Daoy (cell line): ENCODE results near the gene DNAJC28. TPM values are rescaled to one million over a fixed set of nuclear protein-coding genes. Genes with fewer than 3 reads are reported as not detected.
"Not testable (repeated sequence)": the region's sequence is repeated elsewhere in the genome, so short reads cannot be mapped to it uniquely, and the experiment has no call there.

Source experiments
- DNase-seq: peaks from one replicate; pipeline ENCODE4 v3.0.0-alpha.2; 2015; ENCODE audit warnings: low read depth
- total RNA-seq: library from RNA; depleted of rRNA; stranded (reverse); fragments of >200 nt; shearing (Covaris generic); gene quantifications from 2 replicates; pipeline ENCODE4 v1.2.3, GENCODE V29; 2014

DNAJC28 gene
- total RNA-seq, 1 experiment from 2014 or later, result 0.80 TPM

DNA sequence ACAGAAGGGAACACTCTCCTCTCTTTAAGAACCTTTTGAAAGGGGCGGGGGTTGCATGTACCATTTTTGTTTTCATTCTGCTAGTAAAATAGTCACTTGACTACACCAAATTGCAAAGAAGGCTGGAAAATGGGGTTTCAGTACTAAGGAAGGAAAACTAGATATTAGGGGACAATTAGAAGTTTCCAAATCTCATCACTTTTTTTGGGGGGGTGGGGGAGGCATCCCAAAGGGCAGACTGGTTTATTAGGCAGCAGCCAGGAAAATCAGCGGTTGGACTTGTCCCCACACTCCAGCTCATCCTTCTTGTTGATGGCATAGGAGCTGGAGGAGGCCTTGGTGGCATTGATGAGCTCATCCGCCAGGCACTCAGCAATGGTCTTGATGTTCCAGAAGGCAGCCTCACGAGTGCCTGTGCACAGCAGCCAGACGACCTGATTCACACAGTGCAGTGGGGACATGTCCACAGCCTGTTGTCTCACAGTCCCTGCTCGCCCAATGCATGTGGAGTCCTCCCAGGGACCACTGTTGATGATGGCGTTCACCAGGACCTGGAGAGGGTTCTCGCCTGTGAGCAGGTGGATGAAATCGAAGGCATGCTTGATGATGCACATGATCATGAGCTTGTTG lies 10.1 kb downstream of the DNAJC28 start:
- peak; percentile 11 for DNase-seq

GRCh38 chr21:33480481-33481103 lies 10.9 kb downstream of the DNAJC28 start:
- DNase-seq, result no peak

- peak; percentile 99 for DNase-seq
Measured at GRCh38 chr21:33479679-33480480, 11.6 kb downstream of the DNAJC28 start, which contains the start of gene TMEM50B. TMEM50B (minus strand) TSS chr21:33479974; CDS start chr21:33468885, 11,089 bp downstream.

DNA sequence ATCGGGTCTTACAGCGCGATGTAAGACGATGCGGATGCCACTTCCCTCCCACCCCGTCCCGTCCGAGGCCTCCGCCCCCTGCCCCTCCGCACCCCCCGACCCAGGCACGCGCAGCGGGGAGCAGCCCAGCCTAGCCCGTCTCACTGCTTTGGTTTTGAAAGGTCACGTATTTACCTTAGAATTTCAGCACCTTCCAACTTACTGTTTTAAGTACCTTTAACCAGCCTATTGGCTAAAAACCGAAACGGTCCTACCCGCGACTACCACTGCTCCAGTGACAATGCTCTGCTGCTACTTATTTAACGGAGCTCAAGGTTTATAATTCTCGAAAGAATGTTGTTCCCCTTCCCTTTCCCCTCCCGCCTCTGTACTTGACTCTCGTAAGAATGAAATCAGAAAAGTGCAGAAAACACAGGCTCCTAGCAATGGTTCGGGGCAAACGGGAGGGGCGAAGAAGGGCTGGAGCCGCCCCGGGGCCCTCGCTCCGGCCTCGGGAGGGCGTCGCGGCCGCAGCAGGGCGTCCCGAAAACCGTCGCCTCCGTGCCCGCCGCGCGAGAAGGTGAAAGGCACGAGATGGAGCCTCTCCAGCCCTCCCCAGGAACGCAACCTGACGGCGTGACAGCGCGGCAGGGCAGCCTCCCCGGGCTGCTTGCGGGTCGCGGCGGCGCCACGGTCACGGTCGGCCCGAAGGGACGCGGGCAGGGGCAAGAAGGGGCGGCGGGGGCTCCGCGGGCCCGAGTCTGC lies 12.4 kb downstream of the DNAJC28 start:
- peak; percentile 53 for DNase-seq

GRCh38 chr21:33478182-33478581 lies 13.3 kb downstream of the DNAJC28 start:
- no peak for DNase-seq

GRCh38 chr21:33477066-33477465 lies 14.4 kb downstream of the DNAJC28 start:
- DNase-seq, result no peak

DNA sequence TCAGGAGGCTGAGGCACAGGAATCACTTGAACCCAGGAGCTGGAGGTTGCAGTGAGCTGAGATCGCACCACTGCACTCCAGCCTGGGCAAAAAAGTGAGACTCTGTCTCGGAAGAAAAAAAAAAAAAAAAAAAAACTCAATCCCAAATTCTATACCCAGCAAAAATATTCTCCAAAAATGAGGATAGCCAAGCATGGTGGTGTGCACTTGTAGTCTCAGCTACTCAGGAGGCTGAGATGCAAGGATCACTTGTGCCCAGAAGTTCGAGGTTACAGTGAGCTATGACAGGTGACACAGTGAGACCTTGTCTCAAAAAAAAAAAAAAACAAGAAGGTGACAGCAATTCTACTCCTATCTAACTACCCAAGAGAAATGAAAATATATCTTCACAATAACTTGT lies 18.2 kb downstream of the DNAJC28 start:
- DNase-seq, result no peak

DNA sequence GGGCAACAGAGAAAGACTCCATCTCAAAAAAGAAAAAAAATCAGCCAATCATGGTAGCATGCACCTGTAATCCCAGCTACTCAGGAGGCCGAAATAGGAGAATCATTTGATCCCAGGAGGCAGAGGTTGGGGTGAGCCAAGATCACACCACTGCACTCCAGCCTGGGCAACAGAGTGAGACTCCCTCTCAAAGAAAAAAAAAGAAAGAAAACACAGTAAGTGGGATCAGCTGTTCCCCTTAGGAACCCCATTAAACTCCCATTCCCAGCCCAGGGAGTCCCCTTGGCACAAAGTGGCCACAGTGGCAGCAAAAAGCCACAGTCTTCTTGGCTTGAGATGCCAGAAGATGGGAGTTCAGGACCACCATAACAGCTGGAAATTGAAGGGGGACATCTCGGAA lies 20.8 kb downstream of the DNAJC28 start:
- no peak for DNase-seq

GRCh38 chr21:33469183-33469582 lies 22.3 kb downstream of the DNAJC28 start:
- not testable (repeated sequence) for DNase-seq

- no peak for DNase-seq
Measured at GRCh38 chr21:33461538-33462250, 29.8 kb downstream of the DNAJC28 start.

- DNase-seq, result no peak
Measured at GRCh38 chr21:33458861-33459260, 32.7 kb downstream of the DNAJC28 start.

GRCh38 chr21:33455686-33456446 lies 35.6 kb downstream of the DNAJC28 start:
- DNase-seq, result no peak

GRCh38 chr21:33452362-33452761 lies 39.2 kb downstream of the DNAJC28 start:
- no peak for DNase-seq

- DNase-seq, result no peak
Measured at GRCh38 chr21:33451634-33452071, 39.9 kb downstream of the DNAJC28 start.

DNA sequence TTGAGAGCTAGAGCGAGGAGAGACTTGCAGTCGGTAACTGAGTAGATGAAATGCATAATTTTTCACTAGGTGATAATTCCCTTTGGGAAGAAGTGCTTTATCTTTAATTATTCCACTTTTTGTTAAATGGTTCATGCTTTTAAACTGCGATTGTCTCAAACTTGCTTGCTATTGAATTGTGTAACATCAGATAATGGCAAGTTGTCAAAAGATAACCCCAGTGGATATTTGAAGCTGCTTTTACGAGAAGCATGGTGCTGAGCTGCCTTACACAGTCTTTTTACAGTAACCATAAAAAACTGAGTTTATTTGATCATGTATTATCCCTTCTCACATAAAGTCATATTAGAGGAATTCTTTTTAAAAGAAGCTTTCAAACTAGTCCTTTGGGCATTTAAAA lies 41.9 kb downstream of the DNAJC28 start:
- no peak for DNase-seq

- not testable (repeated sequence) for DNase-seq
Measured at GRCh38 chr21:33446620-33447019, 44.9 kb downstream of the DNAJC28 start.

DNA sequence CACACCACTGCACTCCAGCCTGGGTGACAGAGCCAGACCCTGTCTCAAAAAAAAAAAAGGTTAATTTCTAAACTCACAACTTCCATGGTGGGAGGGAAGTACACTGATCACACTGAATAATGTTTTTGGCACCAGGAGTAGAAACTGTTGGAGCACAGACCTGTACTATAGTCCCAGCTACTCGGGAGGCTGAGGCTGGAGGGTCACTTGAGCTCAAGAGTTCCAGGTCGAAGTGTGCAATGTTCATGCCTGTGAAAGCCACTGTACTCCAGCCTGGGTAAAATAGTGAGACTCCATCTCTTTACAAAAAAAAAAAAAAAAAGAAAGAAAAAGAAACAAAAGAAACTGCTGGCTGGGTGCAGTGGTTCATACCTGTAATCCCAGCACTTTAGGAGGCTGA lies 47.0 kb downstream of the DNAJC28 start:
- no peak for DNase-seq

GRCh38 chr21:33443194-33443593 lies 48.3 kb downstream of the DNAJC28 start:
- no peak for DNase-seq

GRCh38 chr21:33441489-33442477 lies 49.7 kb downstream of the DNAJC28 start:
- peak; percentile 89 for DNase-seq
